HG03439 (cell line): ENCODE data around the gene IP6K3.

Experiments used
- ATAC-seq: cut with Tn5 transposase; IDR thresholded peaks from one replicate; pipeline ENCODE4 v1.9.1; 2021; ENCODE audit warnings: mild to moderate bottlenecking, moderate library complexity; ENCODE audit not compliant: unreplicated experiment

IP6K3 gene

GRCh38 chr6:33777398-33778388, 31.0 kb upstream of the IP6K3 start:
- ATAC-seq = no peak

GRCh38 chr6:33776764-33777163, 30.1 kb upstream of the IP6K3 start:
- ATAC-seq = no peak

GRCh38 chr6:33776186-33776585, 29.5 kb upstream of the IP6K3 start:
- no peak for ATAC-seq

- no peak for ATAC-seq
Observed at GRCh38 chr6:33774774-33775173, 28.1 kb upstream of the IP6K3 start.

- no peak for ATAC-seq
Observed at GRCh38 chr6:33772902-33773472, 26.3 kb upstream of the IP6K3 start.

- no peak for ATAC-seq
Observed at GRCh38 chr6:33772082-33772830, 25.6 kb upstream of the IP6K3 start.

GRCh38 chr6:33771146-33772081, 24.7 kb upstream of the IP6K3 start:
- ATAC-seq = no peak

GRCh38 chr6:33770833-33771145, 24.1 kb upstream of the IP6K3 start:
- no peak for ATAC-seq

- ATAC-seq = no peak
Observed at GRCh38 chr6:33770124-33770832, 23.6 kb upstream of the IP6K3 start.

GRCh38 chr6:33769248-33769821, 22.6 kb upstream of the IP6K3 start:
- no peak for ATAC-seq

- ATAC-seq = no peak
Observed at GRCh38 chr6:33768644-33769120, 22.0 kb upstream of the IP6K3 start.

GRCh38 chr6:33766921-33767907, 20.5 kb upstream of the IP6K3 start:
- no peak for ATAC-seq

GRCh38 chr6:33765368-33765767, 18.7 kb upstream of the IP6K3 start:
- no peak for ATAC-seq

GRCh38 chr6:33764036-33764435, 17.3 kb upstream of the IP6K3 start:
- no peak for ATAC-seq

- ATAC-seq = no peak
Observed at GRCh38 chr6:33763483-33763882, 16.8 kb upstream of the IP6K3 start.

- no peak for ATAC-seq
Observed at GRCh38 chr6:33762713-33763112, 16.0 kb upstream of the IP6K3 start.

GRCh38 chr6:33761922-33762629, 15.4 kb upstream of the IP6K3 start:
- no peak for ATAC-seq

GRCh38 chr6:33761581-33761921, 14.8 kb upstream of the IP6K3 start:
- no peak for ATAC-seq
